OCI-LY3 (cell line): ENCODE measurements around the gene SLC6A11.

Experiments used
- CTCF ChIP-seq: fragments of 200-600, 300-600 bp; sonication (generic); IDR thresholded peaks from 2 replicates; pipeline ENCODE4 v1.5.1; 2014; ENCODE audit warnings: antibody characterized with exemption, low read length, low read depth
- EZH2phosphoT487 ChIP-seq: fragments of 200-600 bp; shearing (Covaris generic); IDR thresholded peaks from 2 replicates; pipeline ENCODE4 v1.6.1; 2018; ENCODE audit warnings: antibody characterized with exemption, mixed run types, low read depth

- TF ChIP-seq CTCF = no peak
- TF ChIP-seq EZH2phosphoT487 = no peak
These were observed 154.4 kb downstream of the SLC6A11 start for GRCh38 chr3:10970306-10970960.
